IPS-NIHi7 (cell line): ENCODE data around the gene NR6A1.

ENCODE experiments used
- DNase-seq: peaks from one replicate; pipeline ENCODE4 v3.0.0; 2012; ENCODE audit warnings: mixed read lengths; ENCODE audit errors: extremely low spot score

The NR6A1 gene

DNA sequence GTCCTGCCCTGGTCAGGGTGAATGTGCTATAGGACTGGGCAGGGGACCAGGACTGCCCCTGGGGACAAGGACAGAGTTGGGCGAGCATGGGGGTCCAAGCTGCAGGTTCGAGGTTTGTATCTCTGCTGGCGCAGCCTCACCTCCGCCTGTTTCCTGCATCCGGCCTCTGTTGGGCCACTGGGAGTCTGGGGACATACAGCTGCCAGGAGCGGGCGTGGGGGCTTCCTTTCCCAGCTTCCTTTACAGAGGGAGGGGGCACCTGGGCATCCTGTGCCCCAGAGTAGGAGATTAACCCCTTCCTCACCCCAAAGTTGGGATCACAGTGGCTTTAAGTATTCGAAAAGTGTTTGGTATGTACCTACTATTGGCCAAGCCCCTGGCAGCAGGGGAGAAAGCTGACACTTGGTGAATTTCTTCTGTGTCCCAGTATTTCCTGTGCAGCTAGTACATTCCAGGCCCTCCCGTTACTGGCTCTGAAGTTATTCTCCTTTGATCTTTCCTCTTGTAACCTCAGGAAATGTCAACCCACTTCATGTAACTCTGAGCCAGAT, 24.8 kb upstream of the NR6A1 start:
- DNase-seq: no peak

DNA sequence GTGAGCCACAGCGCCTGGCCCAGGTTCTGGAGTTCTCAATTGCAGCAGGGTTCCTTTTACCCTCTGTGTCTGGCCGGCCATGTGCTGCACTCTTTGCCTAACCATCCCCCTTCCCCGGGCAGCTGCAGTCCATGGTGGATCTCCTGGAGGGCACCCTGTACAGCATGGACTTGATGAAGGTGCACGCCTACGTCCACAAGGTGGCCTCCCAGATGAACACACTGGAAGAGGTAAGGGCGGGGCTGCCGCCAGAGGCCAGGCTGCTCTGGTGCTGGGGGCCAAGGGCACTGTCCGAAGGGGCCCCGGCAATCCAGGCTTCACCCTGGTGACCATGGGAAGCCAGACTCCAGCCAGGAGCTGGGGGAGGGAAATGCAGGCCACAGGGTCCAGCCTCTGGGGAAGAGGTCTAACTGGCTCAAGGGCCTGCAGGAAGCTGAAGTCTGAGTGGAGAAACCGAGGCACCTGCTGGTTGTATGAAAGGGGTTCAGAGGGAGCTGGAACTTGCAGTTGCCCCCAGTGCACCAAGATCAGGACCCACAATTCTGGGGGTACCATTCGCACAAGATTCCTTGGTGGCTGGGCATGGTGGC, 23.9 kb upstream of the NR6A1 start:
- no peak for DNase-seq

DNA sequence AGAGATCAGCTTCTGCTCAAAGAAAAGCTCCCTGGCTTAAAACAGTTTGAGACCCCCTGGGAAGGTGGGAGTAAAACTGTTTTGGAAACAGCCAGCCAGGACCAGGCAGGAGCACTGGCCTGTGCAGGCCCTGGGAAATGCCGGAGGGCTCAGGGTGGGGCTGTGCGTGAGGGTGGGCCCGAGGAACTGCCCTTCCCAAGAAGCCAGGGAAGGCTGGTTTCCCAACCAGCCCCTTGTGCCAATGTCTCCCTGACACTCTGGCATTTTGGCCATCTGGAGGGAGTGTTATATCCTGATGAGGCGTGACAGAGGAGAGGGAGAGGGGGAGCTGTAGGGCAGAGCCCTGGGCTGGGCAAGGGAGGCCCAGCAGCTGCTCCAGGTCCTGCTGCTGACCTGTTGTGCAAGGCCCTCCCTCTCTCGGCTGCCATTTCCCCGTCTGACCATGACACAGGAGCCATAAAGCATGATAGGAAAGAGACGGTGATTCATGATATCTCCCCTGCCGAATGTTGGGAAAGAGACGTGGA, 22.0 kb upstream of the NR6A1 start:
- DNase-seq: no peak

DNA sequence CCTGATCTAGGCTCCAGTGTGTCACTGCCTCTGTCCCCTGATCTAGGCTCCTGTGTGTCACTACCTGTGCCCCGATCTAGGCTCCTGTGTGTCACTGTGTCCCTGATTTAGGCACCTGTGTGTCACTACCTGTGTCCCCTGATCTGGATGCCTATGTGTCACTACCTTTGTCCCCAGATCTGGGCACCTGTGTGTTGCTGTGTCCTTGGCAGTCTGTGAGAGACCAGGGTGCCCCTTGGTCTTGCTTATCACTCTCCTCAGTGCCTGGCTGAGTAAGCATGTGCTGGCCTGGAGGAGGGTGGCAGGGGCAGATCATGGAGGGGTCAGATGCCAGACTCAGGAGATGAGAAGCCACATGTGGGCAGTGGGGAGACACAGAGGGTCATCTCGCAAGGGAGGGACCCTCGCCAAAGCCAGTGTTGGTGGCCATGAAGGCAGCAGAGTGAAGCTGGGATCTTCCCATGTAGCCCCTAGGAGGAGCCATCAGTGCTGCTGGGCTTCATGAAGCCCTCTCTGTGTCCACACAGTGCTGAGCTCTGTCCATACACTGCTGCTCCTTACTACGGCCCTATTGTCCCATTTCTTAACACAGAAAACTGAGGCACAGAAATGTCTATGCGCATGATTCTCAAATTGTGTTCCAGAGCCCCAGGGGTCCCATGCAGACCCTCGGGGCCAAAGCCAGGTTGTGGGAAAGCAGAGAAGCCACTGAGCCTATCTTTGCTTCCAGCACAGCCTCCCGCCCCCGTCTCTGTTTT, 21.3 kb upstream of the NR6A1 start:
- DNase-seq: no peak

DNA sequence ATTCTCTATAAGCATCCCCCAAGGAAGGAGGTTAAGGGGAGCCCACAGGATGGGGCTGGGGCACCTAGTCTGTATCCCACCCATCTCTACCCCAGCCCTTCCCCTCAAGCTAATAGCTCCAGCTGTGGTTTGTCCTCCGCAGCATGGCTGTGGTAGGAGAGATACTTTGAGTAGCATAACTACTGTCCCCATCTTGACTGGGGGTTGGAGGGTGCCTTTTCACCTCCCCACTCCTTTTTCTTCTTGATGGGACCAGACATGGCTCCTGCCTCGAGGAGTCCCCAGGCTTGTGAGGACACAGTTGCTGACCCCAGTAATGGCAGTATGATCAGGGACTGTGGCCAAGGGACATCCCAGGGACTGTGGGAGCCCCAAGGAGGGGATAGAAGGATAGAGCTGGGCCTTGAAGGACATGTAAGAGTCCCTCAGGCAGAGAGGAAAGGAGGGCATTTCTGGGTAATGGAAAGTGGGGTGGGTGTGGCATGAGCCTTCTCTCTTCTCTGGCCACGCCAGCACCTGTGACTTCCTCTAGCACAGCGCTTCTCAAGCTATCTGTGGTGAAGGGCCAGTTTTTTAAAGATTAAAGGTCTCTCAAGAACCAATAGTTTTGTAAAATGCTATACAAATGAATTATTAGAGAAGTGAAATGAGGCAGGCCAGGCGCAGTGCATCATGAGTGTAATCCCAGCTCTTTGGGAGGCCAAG, 19.8 kb upstream of the NR6A1 start:
- DNase-seq: no peak

DNA sequence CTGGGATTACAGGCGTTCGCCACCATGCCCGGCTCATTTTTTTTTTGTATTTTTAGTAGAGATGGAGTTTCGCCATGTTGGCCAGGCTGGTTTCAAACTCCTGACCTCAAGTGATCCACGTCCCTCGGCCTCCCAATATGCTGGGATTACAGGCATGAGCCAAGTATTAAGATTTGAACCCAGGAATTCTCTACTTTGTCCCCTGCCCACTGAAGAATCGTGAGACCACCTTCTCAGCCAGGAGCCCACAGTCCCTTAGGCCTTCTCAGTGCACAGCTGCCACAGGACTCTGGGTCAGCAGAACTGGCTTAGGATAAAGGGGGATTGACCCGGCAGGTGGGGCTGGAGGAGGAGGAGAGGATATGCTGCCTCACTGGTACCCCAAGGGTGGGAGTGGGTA, 19.2 kb upstream of the NR6A1 start:
- DNase-seq: no peak

DNA sequence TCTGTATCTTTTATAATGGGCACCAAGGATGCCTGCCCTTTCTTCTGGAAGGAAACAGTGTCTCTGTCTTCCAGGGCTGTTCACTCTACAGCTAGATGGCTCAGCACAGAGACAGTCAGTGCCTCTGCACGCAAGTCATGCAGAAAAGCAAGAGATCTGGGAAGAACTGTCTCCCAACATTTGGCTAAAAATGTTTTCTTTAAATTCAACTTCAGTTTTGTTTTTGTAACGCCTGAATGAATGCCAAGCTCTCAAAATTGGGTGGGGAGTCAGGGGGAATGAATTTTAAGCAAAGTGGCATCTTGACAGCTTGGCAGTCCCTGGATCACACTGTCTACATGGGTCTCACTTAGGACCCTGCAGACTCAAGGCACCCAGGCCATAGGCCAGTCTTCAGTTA, 18.4 kb upstream of the NR6A1 start:
- DNase-seq: no peak

DNA sequence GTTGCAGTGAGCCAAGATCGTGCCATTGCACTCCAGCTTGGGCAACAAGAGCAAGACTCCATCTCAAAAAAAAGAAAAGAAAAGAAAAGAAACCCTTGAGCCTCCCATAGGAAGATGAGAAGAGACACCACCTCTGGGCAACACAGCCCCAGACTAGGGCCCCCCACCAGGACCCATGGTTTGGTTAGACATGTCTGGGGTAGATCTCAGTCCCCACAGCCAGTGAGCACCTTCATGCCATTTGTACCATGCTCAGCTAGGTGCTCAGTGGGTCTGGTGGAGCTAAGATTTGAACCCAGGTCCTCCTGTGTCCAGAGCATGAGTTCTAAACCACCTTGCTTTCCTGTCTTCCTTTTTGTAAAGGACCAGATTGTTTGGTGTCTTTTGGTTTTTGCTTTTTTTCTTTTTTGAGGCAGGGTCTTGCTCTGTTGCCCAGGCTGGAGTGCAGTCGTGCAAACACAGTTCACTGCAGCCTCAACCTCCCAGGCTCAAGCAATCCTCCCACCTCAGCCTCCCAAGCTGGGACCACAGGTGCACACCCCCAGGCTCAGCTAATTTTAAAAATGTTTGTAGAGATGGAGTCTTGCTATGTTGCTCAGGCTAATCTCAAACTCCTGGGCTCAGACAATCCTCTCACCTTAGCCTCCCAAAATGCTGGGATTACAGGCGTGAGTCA, 17.6 kb upstream of the NR6A1 start:
- no peak for DNase-seq

DNA sequence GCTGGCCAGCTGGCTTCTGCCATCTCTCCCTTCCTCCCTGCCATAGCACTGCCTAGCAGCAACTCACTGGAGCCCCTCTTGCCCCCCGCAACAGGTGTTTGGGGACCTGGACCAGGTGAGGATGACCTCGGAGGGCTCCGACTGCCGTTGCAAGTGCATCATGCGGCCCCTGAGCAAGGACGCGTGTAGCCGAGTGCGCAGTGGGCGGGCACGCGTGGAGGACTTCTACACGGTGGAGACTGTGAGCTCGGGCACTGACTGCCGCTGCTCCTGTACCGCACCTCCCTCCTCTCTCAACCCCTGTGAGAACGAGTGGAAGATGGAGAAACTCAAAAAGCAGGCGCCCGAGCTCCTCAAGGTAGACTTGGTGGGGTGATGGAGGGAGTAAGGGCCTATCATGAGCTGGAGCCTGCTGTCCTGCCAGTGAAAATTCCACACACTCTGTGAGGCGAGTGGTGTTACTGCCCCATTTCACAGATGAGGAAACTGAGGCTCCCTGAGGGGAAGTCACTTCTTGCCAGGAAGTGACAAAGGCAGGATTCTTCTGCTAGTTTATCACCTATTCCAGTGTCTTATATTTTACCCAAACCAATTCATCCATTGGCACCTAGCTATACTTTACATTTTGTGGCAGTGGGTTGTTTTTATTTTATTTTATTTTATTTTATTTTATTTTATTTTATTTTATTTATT, 15.9 kb upstream of the NR6A1 start:
- DNase-seq: no peak

DNA sequence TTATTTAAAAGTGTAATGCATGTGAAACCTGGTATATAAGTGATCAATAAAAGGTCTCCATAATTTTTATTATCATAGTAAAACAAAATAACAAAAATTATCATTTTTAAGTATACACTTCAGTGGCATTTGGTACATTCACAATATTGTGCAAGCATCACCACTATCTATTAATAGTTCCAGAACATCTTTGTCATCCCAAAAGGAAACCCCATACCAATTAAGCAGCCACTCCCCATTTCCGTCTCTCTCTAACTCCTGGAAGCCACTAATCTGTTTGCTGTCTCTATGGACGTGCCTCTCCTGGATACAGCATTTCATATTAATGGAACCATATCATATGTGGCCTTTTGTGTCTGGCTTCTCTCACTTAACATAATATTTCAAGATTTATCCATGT, 13.4 kb upstream of the NR6A1 start:
- no peak for DNase-seq

DNA sequence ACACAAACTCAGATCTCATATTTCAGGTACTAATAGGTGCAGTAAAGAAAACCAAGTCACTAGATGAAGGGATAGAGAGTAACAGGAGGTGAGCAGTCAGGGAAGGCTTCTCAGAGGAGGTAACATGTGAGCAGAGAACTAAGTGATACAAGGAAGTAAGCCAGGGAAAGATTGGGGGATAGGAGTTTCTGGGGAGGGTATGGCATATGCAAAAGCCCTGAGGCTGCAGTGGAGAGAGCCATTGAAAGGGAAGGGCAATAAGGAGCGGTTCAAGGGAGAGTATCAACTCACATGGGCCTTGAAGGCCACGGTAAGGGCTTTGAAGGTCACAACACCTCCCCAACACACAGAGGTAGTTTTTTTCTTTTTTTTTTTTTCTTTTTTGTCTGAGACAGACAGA, 12.7 kb upstream of the NR6A1 start:
- DNase-seq: no peak

DNA sequence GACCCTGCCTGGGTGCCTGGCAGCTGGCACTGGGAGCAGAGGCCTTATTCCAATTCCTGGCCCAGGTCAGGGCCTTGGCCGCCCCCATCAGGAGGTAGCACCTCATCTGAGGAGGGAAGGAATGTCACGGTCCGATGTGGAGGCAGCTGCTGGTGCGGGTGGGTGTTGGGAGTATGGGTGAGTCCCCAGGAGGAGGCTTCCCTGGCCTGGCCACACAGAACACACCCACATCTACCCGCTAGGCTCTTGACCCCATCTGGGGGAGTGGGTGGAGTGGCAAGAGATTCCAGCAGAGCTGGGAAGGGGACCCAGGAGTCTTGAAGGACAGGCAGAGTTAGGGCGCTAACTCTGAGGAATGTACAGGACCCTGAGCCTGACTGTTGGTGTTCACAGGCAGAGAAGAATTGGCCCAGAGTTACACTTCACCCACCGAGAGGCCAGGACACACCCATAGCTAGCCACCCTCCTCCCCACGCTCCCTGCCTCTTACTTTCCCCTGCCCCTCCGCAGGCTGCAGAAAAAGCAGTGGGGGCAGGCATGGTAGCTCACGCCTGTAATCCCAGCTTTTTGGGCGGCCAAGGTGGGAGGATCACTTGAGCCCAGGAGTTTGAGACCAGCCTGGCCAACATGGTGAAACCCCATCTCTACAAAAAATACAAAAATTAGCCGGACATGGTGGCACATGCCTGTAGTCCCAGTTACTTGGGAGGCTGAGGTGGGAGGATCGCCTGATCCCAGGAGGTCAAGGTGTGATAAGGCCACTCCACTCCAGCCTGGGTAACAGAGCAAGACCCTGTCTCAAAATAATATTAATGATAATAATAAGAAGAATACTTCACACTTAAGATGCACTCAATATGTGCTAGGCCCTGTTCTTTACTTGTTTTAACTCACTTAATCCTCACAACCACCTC, 11.8 kb upstream of the NR6A1 start:
- peak; percentile 10 for DNase-seq

DNA sequence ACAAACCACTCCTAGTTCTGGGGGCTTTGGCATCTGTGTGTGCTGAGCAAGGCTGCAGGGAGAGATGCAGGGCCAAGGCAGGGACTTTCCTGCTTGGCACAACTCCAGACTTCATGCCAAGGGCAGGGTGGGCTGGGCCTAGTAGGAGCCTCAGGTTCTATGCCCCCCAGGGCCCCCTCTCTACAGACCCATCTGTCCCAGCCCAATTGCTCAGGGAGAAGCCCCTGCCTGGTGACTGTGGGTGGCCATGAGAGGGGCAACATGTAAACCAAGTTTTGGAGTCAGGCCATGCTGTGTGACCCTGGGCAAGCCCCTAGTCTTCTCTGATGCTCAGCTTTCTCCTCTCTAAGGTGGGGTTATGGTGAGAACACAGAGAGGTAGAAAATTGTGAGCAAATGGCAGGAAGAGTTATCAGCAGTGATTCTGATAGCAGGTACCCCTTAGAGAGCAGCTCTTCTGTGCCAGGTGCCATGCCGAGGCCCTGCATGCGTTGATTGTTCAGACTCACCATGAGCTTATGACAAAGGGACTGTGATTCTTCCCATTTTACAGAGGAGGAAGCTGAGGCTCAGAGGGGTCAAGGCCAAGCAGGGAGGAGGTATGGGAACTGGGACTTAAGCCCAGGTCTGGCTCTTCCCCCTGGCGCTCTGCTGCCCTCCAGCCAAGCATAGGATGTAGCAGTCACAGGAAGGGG, 11.0 kb upstream of the NR6A1 start:
- no peak for DNase-seq

DNA sequence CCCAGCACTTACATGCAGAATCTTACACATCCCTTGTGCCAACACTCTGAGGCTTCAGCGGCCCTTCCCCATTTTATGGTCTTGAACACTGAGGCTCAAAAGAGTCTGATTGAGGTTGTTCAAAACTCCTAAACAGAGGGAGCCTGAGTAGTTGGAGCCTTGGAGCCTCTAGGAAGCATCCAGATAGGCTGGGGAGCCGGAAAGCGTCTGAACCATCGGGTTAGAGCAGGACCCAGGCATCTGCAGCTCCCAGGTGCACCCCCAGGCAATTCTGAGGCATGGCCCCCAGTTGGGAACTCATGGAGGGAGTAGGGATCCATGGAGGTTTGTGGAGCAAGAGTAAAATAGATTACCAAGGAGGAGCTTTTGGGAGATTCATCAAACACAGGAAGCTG, 9.6 kb upstream of the NR6A1 start:
- DNase-seq: no peak

DNA sequence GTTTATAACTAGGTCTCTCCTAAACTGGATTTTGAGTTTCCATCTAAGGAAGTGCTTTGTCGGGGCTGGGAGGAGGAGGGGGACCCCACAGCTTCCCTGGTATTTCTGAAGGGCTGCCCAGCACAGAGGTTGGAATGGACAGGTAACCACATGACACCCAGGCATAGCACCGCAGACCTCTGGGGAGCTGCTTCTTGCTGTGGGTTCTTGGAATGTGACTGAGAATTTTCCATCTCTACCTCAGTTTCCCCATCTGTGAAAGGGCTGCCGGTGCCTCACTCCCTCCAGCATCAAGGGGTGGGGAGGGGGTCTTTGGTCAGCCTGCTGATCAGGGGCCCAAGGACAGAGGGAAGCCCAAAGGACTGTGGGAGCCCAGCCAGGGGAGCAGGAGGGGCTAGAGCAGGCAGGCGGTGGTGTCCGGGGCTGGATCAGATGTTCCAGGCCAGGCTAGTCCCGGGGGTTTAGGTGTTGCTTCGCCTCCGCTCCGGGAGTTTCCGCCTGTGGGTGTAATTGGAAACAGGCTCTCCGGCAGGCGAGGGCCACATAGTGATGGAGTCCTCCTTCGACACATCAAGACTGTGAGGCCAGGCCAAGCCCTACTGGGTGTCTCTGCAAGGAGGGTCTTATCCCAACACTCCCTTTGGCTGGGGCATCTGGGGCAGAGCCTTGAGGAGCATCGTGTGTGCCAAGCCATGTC, 9.1 kb upstream of the NR6A1 start:
- DNase-seq: peak; percentile 11

DNA sequence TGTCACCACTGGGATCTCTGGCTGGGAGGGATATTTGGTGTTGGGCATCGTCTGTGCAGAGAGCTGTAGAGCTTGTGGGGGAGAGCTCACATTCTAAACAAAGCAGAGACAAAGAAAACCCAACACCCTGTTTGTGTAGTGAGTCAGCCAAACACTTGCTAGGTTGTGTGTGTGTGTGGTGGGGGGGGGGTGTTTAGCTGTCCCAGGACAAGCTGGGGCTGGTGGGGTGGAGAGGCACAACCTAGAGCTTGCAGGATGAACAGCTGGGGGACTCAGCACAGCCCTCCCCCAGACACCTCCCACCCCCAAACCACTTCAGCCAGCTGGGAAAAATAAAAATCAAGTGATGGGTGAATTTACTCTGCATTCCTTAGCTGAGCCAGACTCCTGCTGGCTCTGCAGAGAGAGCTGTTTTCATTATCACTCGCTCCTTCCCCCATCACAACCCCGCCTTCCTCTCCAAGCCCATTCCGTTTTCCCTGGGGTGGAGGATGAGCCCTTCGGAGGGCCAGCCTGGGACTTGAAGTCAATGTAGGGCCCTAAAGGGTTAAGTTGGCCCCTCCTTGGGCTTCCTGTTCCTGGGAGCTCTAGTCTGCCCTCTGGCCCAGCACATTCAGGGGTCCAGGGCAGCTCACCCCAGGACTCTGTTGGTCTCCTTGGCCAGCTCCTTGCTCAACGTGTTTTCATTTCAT, 8.4 kb upstream of the NR6A1 start:
- DNase-seq: peak; percentile 83

DNA sequence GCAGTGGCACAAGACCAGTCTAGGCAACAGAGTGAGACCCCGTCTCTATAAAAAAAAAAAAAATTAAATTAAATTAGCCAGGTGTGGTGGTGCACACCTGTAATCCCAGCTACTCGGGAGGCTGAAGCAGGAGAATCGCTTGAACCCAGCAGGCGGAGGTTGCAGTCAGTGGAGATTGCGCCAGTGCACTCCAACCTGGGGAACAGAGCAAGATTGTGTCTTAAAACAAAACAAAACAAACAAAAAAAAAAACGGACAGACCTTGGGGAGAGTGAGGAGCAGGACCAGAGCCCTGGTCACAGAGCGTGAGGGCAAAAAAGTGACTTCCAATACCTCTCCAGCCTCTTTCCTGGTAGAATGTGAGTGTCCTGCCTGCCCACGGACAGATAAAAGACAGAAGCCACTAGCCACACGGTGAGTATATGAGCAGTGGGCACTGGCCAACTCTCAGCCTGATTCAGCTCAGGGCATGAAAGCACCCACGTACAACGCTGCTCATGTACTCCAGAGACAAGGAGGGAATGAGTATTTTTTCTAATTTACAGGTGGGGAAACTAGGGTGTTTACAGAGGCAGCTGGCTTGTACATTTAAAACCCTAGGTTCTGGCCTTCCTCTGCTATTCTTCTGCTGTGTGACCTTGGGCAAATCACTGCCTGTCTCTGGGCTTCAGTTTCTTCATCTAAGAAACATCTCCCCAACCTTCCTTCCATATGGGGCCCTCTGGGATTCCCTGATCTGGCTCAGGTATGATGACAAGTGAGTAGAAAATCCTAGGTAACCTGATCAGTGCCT, 7.7 kb upstream of the NR6A1 start:
- DNase-seq: no peak
